22Rv1 (cell line): ENCODE data around the gene SAMD13.

Source experiments
- ZFX ChIP-seq: fragments of 450-650 bp; IDR thresholded peaks from 2 replicates; pipeline ENCODE4 v1.6.1; 2017; ENCODE audit warnings: antibody characterized with exemption, borderline replicate concordance
- TF ChIP-seq, protein P1 (sequence below): fragments of 450-650 bp; IDR thresholded peaks from 2 replicates; pipeline ENCODE4 v1.5.1; 2017; ENCODE audit warnings: mild to moderate bottlenecking

DNA sequence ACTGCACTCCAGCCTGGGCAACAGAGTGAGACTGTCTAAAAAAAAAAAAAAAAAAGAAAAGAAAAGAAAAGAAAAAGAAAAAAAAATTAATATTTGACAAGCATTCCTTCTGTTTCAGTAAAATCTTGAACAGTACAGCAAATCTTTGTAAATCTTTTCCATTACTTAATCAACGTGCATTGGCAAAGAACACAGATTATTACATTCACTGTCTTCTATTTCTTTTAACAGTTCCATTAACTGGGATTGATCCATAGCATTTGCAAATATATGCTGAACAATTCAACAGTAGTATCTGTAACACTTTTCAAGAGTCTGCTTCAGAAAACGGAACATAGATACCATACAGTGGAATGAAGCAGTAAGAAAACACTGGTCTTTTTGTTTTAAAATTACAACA lies 9.8 kb downstream of the SAMD13 start:
- TF ChIP-seq, protein P1, sequence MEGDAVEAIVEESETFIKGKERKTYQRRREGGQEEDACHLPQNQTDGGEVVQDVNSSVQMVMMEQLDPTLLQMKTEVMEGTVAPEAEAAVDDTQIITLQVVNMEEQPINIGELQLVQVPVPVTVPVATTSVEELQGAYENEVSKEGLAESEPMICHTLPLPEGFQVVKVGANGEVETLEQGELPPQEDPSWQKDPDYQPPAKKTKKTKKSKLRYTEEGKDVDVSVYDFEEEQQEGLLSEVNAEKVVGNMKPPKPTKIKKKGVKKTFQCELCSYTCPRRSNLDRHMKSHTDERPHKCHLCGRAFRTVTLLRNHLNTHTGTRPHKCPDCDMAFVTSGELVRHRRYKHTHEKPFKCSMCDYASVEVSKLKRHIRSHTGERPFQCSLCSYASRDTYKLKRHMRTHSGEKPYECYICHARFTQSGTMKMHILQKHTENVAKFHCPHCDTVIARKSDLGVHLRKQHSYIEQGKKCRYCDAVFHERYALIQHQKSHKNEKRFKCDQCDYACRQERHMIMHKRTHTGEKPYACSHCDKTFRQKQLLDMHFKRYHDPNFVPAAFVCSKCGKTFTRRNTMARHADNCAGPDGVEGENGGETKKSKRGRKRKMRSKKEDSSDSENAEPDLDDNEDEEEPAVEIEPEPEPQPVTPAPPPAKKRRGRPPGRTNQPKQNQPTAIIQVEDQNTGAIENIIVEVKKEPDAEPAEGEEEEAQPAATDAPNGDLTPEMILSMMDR = no peak
- TF ChIP-seq ZFX = no peak
